Loucy (cell line): Measurements from ENCODE around the gene CFAP53.

Experiments
- H2AFZ ChIP-seq: fragments of 200-600 bp; sonication (generic); 2 replicates; pipeline ENCODE4 v1.6.0; 2016; ENCODE audit warnings: antibody characterized with exemption, mild to moderate bottlenecking, low read length, moderate library complexity
- H3F3A ChIP-seq: fragments of 200-600 bp; 2 replicates; pipeline ENCODE4 v1.6.0; 2016; ENCODE audit warnings: antibody characterized with exemption, low read depth, mild to moderate bottlenecking
- H3K27me3 ChIP-seq: fragments of 200-600 bp; sonication (generic); 2 replicates; pipeline ENCODE4 v1.6.1; 2014; ENCODE audit warnings: low read length, mild to moderate bottlenecking; ENCODE audit not compliant: insufficient read depth, poor library complexity, severe bottlenecking
- H3K36me3 ChIP-seq: fragments of 200-600 bp; sonication (generic); 2 replicates; pipeline ENCODE4 v1.6.1; 2016; ENCODE audit warnings: low read length; ENCODE audit not compliant: insufficient read depth
- H3K4me1 ChIP-seq: fragments of 200-600 bp; sonication (generic); 2 replicates; pipeline ENCODE4 v1.5.1; 2014; ENCODE audit warnings: low read length, mild to moderate bottlenecking; ENCODE audit not compliant: insufficient read depth, poor library complexity, severe bottlenecking
- H3K4me2 ChIP-seq: fragments of 200-600 bp; sonication (generic); 2 replicates; pipeline ENCODE4 v1.6.0; 2014; ENCODE audit warnings: antibody characterized with exemption, low read length, low read depth, mild to moderate bottlenecking; ENCODE audit not compliant: poor library complexity, severe bottlenecking
- H3K4me3 ChIP-seq: fragments of 200-600 bp; sonication (generic); 2 replicates; pipeline ENCODE4 v1.5.1; 2014; ENCODE audit warnings: low read length, mild to moderate bottlenecking, mixed read lengths; ENCODE audit not compliant: poor library complexity, severe bottlenecking
- H3K79me2 ChIP-seq: fragments of 200-600 bp; sonication (generic); 2 replicates; pipeline ENCODE4 v1.6.1; 2014; ENCODE audit warnings: low read length; ENCODE audit not compliant: insufficient read depth
- H3K9ac ChIP-seq: fragments of 200-600 bp; sonication (generic); 2 replicates; pipeline ENCODE4 v1.6.0; 2014; ENCODE audit warnings: mild to moderate bottlenecking, low read depth, low read length, moderate library complexity; ENCODE audit not compliant: poor library complexity, severe bottlenecking
- H3K9me2 ChIP-seq: fragments of 200-600 bp; sonication (generic); replicated peaks from 2 replicates; pipeline ENCODE4 v1.6.1; 2016; ENCODE audit warnings: low read depth, low read length, mixed read lengths
- H3K9me3 ChIP-seq: fragments of 200-600 bp; sonication (generic); 2 replicates; pipeline ENCODE4 v1.6.1; 2014; ENCODE audit warnings: mild to moderate bottlenecking, antibody characterized with exemption, low read length, low read depth; ENCODE audit not compliant: insufficient read depth
- H4K20me1 ChIP-seq: fragments of 200-600 bp; sonication (generic); 2 replicates; pipeline ENCODE4 v1.6.0; 2014; ENCODE audit warnings: antibody characterized with exemption, low read length, mild to moderate bottlenecking; ENCODE audit not compliant: insufficient read depth, poor library complexity, severe bottlenecking
- EZH2phosphoT487 ChIP-seq: fragments of 200-600 bp; IDR thresholded peaks from 2 replicates; pipeline ENCODE4 v1.6.1; 2018; ENCODE audit warnings: antibody characterized with exemption, mild to moderate bottlenecking, moderate library complexity, borderline replicate concordance
- TF ChIP-seq, protein P1 (sequence below): fragments of 200-600 bp; sonication (generic); conservative IDR thresholded peaks from 2 replicates; pipeline ENCODE4 v1.5.1; 2014; ENCODE audit warnings: mild to moderate bottlenecking, antibody characterized with exemption, low read length

The CFAP53 gene

DNA sequence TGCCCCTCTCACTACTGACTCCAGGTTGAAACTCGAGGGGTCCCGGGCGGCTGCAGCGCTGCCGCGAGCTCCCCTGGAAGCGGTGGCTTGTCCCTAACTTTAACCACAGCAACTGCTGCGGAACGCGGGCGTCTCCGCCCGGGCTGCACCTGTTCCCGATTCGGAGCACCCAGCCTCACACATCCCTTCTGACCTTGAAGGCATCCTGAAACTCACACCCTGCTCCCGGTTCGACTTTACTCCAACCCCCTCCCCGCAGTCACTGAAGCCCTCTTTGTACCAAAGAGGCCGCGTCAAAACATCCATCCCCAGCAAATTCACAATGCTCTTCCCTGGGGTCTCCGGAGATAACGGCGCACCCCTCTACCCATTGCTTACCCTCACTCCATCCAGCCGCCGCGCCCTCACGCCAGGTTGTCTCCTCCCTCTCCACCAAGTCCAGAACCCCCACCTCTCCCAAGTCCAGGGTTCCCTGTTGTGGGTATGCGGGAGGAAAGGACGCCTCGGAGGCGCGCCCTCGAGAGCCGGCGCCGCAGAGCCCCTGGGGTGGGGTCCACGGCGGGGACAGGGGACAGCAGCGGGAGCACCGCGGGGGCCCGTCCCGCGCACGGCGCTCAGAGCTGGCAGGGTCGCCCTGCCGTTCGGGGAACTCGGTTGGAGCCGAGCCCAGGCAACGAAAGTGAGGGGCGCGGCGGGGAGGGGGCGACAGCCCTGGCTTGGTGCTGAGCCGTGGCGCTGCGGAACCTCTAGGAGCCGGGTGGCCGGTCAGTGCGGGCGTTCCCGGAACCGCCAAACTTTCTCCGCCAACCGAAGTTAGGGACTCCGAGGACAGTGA, 72.3 kb downstream of the CFAP53 start:
- H3K36me3 ChIP-seq: no peaks in the 10 kb centered on the region
- H3K9me2 ChIP-seq: no peaks in the 10 kb centered on the region
- no peaks in the 10 kb centered on the region for H3K9me3 ChIP-seq
- H3K9ac ChIP-seq: no peak overlapping the region
- H3K4me3 ChIP-seq: no peak overlapping the region
- no peaks in the 10 kb centered on the region for H3F3A ChIP-seq
- no peaks in the 10 kb centered on the region for H3K4me1 ChIP-seq
- H2AFZ ChIP-seq: no peak overlapping the region
- no peaks in the 10 kb centered on the region for H3K79me2 ChIP-seq
- H4K20me1 ChIP-seq: no peaks in the 10 kb centered on the region
- no peak overlapping the region for H3K4me2 ChIP-seq
- no peak for TF ChIP-seq EZH2phosphoT487
- TF ChIP-seq, protein P1, sequence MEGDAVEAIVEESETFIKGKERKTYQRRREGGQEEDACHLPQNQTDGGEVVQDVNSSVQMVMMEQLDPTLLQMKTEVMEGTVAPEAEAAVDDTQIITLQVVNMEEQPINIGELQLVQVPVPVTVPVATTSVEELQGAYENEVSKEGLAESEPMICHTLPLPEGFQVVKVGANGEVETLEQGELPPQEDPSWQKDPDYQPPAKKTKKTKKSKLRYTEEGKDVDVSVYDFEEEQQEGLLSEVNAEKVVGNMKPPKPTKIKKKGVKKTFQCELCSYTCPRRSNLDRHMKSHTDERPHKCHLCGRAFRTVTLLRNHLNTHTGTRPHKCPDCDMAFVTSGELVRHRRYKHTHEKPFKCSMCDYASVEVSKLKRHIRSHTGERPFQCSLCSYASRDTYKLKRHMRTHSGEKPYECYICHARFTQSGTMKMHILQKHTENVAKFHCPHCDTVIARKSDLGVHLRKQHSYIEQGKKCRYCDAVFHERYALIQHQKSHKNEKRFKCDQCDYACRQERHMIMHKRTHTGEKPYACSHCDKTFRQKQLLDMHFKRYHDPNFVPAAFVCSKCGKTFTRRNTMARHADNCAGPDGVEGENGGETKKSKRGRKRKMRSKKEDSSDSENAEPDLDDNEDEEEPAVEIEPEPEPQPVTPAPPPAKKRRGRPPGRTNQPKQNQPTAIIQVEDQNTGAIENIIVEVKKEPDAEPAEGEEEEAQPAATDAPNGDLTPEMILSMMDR: no peak
- no peaks in the 10 kb centered on the region for H3K27me3 ChIP-seq

DNA sequence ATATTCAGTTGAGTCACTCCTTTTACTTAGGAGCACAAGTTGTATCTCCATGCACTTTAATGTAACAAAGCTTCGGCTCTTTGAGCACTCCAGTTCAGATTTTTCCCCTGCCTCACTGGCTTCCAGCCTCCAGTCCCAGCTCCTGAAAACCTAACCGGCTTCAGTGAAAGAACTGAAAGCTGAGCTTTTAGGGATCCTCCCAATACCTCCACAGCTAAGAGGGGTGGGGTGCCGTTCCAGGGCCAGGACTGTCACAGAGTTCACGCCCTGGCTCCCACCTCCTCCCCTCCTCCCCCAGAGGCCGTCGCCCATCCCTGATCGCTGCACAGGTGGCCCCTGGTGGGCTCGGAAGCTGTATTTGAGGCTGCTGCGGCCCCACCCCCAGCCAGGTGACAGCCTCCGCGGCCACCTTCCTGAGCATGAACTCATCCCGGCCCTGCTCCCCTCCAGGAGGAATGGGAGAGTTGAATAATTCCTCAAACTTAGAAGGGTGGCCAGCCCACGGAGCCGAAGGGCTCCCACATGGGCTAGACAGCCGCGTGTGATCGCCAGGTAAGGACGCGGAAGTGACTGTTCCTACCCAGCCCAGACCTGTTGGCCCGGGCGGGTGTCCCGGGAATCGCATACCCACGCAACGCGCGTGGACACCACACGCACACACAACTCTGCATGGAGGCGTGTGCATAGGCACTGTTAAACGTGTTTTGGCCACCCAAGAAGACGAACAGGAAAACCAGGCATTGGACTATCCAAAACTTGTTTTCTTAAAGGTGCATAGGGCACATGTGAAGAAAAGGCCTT, 73.1 kb downstream of the CFAP53 start:
- no peak for TF ChIP-seq EZH2phosphoT487
- TF ChIP-seq, protein P1: no peak
- Histone ChIP-seq H3K27me3 (no peaks in the 10 kb centered on the region), H3K9me2 (no peaks in the 10 kb centered on the region), H3F3A (no peaks in the 10 kb centered on the region), H3K4me1 (no peaks in the 10 kb centered on the region), H3K4me3 (no peak overlapping the region), H3K9ac (no peak overlapping the region), H3K9me3 (no peaks in the 10 kb centered on the region), H3K79me2 (no peaks in the 10 kb centered on the region), H3K36me3 (no peaks in the 10 kb centered on the region), H4K20me1 (no peaks in the 10 kb centered on the region), H3K4me2 (no peak overlapping the region), H2AFZ (no peak overlapping the region)

DNA sequence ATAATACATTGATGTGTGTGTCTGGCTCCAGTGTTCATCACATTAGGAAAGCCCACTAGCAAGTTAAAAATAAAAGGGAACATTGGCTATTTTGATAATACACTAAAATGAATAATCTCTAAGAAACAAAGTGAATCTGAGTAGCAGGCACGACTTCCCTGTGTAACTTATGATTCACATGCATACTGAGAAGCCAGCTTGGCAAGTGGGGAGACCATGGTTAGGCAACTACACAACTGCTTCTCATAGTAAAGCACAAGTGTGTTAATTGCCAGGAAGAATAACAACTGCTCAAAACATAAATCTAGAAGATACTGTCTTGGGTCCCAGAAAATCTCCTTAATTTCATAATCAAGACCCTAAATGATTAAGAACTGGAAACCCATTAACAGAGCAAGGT, 75.4 kb downstream of the CFAP53 start:
- Histone ChIP-seq H4K20me1 (no peaks in the 10 kb centered on the region), H3K9me3 (no peaks in the 10 kb centered on the region), H3K4me3 (no peak overlapping the region), H2AFZ (no peak overlapping the region), H3K36me3 (no peaks in the 10 kb centered on the region), H3K9ac (no peak overlapping the region), H3K79me2 (no peaks in the 10 kb centered on the region), H3K9me2 (no peaks in the 10 kb centered on the region), H3F3A (no peaks in the 10 kb centered on the region), H3K27me3 (no peaks in the 10 kb centered on the region), H3K4me2 (no peak overlapping the region), H3K4me1 (no peaks in the 10 kb centered on the region)
- TF ChIP-seq EZH2phosphoT487: no peak
- TF ChIP-seq, protein P1: no peak
